GM19395 (cell line): Measurements from ENCODE around the gene CFAP46.
"Not testable (repeated sequence)": the region's sequence is repeated elsewhere in the genome, so short reads cannot be mapped to it uniquely, and the experiment has no call there.

Source experiments
- ATAC-seq: cut with Tn5 transposase; IDR thresholded peaks from one replicate; pipeline ENCODE4 v1.9.1; 2021; ENCODE audit warnings: mild to moderate bottlenecking, moderate library complexity; ENCODE audit not compliant: unreplicated experiment

CFAP46 gene

DNA sequence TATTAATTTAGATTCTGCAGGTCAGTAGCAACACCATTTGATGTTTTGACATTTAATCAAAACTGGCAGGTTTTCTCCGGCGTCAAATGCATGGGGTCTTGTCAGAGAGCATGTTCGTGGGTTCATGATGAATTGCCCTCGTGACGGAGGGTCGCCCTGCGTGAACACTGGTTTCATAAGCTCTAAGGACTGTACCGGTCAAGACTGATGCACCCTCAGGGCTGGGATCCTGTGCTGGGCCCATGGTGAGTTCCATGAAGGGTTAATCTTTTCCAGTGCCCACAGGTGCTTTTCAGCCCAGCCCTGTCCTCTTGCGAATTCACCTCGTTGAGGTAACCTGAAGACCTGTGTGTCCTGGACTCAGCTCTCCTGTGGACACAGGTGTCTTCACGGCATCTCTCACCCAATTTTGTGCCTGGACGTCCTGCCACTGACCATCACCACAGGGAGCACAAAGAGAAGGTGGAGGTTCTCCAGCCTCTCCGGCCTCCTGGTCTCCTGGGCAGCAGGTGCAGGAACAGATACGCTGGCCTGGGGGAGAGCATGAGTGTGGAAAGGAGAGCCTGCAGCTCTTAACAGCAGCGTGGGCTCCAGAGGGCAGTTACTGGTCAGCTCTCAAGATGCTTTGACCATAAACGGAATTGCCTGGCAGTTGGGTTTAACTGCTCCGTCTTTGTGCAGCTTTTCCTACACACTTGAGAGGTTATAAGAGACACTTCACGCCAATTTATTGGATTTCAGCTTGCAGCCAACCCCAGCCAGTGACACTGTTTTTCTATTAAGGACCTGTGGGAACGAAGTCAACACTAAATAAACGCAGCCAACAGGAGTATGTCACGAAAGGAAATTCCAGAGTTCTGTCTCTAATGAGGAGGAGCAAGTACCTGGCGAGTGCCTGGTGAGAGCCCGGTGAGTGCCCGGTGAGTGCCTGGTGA is 37.4 kb upstream of the CFAP46 start:
- ATAC-seq, result no peak

DNA sequence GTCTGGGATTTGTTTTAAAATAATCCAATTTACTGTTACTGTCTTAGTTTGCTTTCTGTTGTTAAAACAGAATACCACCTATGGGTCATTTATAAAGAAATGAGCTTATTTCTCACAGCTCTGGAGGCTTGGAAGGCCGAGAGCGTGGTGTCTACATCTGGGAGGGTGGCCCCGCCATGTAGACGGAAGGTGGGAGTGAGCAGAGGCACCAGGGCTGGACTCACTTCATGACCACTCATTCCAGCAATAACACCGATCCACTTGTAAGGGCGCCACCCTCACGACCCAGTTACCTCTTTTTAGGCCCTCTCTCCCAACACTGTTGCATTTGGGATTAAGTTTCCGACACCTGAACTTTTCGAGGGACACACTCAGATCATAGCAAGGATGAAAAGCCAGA is 36.2 kb upstream of the CFAP46 start:
- ATAC-seq, result no peak

DNA sequence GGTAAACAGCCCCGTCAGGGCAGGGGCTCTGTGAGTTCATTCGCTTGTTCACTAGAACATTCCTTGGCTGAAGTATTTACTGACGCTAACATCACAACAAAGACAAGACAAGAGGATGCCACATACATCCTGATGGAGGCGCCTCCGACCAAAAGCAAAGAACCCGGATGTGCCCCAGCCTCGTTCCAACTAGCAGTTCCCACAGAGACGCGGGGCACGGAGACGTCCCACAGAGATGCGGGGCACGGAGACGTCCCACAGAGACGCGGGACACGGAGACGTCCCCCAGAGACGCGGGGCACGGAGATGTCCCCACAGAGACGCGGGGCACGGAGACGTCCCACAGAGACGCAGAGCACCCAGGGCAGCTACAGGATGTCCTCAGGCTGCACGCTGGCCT is 35.4 kb upstream of the CFAP46 start:
- no peak for ATAC-seq

DNA sequence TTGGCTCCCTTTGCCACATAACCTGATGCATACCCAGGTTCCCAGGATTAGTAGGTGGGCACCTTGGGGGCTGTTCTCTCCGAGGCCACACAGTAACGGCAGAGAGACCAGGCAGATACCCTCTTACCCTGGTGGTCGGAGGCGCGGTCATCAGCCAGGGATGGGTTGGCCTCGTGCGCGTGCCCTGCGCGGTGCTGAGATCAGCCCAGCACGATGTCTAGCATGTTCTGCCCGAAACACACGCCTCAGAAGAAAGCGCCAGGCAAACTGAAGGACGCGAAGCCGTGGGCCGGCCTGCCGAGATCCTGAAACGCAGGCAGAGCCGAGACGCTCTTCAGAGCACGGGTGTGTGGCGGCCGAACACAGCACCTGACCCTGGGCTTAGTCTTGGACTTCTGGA is 34.7 kb upstream of the CFAP46 start:
- no peak for ATAC-seq

DNA sequence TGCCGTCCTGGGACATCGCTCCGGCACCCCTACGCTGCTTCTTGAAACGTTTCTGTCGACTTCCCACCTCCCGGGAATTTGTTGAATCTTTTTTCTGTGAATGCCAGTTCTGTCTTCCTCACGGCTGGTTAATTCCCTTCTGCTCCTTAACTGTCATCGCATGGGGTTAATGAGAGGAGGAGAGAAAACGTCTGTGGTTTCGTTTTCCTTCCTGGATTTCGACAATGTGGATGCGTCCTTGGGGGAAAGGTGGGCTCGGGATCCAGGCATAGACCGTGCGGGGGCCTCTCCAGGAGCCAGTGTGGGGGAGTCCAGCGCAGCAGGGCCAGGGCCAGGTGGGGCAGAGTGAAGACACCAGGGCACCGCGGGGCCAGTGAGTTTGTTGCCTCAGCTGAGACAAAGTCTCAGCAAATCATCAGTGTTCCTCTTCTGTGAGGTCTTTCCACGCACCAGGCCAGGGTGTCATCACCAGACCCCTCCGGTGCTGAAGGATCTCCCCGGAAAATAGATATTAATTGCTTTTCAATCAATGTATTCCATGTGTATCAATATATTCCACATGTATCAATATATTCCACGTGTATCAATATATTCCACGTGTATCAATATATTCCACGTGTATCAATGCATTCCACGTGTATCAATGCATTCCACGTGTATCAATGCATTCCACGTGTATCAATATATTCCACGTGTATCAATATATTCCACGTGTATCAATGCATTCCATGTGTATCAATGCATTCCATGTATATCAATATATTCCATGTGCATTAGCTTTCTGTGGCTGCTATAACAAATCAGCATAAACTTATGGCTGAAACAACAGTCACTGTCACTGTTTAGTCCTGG is 33.7 kb upstream of the CFAP46 start:
- no peak for ATAC-seq

DNA sequence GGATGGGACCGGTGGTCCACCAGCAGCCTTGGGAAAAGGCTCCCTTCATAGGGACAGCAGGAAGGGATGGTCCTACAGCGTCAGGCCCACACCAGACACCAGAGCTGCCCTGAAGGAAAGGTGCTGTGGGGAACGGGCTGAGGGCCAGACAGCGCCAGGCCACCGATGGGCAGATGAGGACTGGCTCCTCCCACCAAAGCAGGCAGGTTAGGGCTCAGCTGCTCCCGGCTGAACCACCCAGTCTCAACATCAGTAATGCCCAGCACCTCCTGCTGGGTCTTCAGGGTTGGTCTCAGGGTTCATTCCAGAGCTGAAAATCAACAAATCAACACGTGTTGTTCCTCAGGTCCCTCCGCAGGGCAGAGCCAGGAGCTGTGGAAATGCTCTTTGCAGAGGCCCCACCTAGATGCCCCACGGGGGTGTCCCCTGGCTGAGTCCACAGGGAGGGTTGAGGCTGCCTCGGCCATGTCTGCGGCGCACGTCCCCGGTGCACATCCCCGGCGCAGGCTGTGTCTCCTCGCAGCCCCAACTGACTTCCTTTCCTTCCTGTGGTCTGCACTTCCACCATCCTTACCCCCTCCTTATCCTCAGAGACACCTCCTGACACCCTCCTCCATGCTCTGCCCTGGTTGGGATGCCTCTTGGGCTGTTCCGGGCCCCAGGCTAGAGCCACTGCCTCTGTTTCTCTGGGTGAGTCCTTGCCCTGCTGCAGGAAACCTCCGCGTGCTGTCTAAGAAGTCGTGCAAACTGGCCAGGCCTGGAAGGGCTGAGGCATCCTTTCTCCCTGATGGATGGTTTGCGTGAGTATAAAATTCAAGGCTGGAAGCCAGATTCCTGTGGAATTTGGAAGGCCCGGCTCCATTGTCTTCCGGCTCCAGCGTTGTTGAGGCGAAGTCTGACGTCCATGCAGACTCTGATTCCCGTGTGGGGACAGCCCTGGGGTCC is 32.8 kb upstream of the CFAP46 start:
- ATAC-seq, result no peak

DNA sequence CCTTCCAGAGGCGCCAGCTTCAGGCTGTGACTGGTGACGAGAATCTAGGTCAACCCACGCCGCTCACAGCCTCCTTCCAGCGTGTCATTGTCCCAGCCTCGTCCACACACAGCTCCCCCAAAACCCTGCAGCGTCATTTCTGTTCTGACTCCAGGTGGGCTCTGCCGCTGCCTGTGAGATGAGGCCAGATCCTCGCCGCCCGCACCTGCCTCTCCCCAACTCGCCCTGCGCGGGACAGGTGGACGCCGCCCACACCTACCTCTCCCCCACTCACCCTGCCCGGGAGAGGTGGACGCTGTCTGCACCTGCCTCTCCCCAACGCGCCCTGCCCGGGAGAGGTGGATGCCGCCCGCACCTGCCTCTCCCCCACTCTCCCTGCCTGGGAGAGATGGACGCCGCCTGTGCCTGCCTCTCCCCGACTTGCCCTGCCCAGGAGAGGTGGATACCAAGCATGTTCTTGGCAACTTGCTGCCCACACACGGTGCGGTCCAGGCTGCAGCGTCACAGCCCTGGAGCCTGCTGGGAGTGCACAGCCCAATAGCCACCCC is 32.0 kb upstream of the CFAP46 start:
- ATAC-seq, result no peak

DNA sequence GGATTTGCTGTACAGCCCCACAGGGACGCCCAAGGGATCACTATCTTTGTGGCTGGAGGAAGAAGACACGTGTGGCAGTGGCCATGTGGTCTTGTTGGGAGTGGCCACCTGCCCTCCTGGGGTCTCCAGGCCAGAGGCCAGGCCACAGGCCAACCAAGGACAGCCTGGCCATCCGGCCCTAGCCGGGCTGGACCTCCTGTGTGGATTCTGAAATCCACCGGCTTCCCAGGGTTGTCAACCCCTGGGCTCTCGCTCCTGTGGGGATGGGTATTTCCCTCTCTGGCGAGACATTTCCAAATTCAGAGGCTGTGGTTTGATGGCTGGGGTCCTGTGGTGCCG is 31.5 kb upstream of the CFAP46 start:
- no peak for ATAC-seq

DNA sequence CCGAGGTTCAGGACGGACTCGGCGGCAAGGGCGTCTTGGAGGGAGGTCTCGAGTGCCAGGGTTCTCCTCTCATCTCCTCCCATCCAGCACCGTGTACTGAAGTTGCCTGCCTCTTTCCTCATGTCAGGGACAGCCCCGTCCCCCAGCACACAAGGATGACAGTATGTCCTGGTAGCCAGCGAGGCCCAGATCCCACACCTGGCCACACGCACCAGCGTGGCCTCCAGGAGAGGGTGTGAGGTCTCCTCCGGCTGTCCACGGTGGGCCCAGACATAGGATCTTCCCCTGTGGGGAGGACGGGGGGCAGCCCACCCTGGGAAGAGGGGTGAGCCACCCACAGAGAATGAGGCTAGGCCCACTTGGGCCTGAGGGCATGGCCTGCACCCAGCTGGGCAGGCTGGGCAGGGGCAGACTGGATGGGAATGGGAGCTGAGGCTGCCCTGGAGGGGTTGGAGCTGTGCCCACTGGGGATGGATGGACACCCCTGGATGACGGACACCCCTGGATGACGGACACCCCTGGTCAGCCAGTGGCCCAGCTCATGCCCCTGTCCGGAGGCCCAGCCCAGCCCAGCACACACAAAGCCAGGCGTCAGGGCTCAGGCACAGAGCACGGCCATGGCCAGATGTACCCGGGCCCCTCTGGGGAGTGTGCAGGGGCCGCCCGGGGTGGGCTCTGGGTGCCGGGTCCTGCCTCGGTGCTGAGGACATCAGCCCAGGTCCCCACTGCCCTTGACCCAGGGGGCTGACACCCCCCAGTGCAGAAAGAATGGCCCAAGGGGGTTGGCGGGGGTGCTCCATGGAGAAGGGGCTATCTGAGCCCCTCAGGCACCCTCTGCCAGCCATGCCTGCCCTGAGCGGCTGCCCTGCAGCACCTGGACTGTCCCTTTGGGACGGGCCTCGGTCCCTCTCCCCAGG is 30.9 kb upstream of the CFAP46 start:
- ATAC-seq, result no peak

DNA sequence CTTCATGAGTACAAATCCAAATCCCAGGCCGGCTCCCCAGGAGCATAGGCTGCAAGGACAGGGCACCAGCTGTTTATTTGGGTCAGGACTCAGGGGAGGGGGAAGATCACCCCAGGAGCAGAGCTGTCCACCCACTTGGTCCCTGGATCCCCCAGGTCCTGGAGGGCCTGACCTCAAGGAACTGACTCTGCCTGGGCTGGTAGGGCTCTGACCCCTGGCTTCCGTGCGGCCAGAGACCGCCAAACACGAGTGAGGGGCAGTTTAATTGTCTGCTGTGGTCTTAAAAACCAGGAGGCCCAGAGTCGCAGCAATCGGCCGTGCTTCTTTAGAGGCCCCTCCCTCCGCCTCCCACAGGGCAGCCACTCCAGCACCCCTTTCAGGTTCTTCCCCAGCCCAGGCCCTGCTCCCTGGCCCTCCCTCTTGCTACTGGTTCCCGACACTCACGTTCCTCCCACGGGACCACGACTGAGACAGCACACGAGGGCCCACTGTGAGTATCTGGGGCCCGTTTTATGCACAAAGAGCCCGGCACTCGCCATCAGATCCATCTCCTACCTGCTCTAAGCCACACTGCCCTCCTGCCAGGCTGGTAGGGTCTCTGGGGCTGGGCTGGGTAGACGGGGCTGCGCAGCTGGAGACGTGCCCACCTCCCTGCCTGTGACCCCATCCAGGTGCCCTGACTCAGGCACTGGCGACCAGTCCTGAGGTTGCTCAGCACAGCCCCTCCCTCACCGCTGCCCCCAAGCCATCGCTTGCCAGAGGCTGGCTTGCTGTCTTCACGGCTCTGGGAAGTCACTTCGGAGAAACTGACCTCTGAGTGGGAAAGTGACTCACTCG is 30.0 kb upstream of the CFAP46 start:
- ATAC-seq, result no peak

DNA sequence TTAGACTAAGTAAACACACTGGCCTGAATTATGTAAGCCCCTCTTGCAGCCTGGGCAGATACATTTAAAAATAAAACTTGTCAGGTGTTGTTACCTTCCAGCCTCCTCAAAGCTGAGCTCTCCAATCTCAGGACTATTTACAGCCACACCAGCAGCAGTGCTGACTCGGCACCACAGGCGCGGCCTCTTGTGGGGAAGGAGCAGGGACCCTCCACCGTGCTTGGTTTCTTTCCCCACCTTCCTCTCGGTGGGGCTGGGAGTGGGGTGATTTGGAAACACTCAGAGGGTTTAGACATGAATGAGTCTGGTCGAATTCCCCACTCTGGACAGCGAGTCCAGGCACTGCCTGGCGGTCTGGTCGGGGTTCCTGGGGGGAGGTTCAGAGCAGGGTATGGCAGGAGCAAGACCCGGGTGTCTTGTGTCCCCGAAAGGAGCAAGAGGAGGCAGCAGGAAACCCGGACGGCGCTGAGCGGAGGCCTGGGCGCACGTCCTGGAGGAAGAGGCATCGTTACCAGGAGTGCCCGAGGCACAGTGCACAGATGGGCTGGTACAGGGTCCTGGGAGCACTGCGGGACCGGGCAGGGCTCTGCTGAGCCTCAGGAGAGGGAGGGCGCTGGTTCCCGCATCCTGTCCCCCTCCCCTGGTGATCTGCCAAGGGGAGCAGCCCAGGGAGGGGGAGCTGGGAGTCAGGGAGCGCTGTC is 29.2 kb upstream of the CFAP46 start:
- ATAC-seq, result no peak

DNA sequence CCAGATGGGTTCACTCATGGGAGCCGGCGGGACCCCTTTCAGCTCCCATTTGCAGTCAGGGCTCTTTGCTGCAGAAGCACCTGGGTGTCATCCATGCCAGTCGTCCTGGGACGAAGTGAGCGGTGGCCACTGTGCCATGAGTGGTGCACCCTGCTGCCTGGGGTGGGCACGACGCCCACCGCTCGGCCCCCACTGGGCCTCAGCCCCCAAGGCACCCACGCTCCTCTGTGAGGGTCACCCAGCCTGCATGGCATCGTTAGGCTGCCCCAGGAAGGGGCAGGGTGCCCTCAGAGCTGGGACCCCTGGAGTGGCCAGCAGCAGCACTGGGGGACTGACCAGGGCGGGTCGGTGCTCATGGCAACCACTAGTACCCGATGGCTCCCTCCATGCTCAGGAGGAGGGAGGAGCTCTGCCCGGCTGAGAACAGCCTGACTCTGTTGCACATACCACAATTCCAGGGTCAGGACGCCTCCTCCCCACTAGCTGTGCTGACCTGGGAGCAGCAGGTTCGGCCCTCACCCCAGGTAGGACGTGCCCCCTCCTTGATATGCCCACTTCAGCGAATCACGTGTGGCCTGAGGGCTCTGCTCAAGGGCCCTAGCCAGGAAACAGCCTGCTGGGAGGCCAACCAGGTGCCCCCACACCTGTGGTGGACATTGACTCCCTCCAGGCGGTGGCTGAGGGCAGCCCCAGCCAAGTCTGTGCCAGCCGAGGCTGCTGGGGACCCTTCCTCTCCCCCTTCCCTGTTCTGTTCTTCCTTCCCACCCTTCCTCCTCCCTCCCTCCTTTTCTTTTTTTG is 28.5 kb upstream of the CFAP46 start:
- ATAC-seq, result no peak

DNA sequence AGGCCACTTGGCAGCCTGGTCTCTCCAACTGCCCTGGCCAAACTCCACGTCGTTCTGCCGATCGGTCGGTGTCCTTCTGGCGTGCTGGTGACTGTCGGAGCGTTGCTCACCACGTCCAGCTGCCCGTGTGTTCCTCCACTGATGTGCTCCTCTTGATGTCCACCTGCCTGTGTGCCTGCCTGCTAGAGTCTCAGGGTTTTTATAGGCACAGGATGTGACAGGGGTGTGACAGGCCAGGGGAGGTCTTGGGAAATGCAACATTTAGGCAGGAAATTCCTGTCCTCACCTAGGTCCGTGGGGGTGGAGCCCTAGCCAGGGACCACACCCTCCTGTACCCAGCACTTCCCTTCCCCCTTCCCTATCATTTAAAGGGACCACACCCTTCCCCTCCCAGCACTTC is 25.2 kb upstream of the CFAP46 start:
- no peak for ATAC-seq

DNA sequence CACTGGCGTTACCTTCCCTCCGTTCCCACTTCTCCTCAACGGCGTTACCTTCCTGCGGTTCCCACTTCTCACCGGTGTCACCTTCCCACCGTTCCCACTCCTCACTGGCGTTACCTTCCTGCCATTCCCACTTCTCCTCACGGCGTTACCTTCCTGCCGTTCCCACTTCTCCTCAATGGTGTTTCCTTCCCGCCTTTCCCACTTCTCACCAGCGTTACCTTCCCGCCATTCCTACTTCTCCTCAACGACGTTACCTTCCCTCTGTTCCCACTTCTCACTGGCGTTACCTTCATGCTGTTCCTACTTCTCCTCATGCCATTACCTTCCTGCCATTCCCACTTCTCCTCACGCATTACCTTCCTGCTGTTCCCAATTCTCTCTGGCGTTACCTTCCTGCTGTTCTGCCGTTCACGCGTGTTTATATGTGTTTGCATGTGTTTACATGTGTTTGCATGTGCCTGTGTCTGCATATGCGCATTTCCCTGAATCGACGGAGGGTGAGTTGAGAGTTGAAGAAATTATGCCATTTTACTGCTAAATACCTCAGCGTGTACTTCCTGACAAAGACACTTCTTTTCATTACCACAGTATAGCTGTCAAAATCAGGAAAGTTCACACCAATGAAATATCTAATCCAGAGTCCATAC is 23.2 kb upstream of the CFAP46 start:
- no peak for ATAC-seq

DNA sequence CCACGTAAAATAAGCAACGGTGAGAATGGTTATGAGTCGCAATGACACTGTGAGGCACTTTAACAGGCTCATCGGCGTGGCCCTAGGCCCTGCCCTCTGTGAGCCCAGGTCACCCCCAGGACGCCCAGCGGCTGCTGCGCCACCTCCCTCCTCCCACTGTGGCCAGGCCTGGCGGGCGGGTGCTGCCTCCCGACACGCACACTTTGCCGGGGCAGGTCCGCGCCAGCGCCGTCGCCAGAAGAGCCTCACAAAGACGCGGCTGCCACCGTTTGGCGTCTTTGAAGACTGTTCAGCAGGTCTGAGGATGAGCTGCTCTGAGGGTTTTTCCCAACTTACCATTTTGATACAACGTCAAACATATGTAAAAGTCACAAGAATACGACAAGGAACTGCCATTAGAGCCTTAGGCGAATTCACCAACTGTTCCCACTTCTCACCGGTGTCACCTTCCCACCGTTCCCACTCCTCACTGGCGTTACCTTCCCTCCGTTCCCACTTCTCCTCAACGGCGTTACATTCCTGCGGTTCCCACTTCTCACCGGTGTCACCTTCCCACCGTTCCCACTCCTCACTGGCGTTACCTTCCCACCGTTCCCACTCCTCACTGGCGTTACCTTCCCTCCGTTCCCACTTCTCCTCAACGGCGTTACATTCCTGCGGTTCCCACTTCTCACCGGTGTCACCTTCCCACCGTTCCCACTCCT is 22.5 kb upstream of the CFAP46 start:
- not testable (repeated sequence) for ATAC-seq

DNA sequence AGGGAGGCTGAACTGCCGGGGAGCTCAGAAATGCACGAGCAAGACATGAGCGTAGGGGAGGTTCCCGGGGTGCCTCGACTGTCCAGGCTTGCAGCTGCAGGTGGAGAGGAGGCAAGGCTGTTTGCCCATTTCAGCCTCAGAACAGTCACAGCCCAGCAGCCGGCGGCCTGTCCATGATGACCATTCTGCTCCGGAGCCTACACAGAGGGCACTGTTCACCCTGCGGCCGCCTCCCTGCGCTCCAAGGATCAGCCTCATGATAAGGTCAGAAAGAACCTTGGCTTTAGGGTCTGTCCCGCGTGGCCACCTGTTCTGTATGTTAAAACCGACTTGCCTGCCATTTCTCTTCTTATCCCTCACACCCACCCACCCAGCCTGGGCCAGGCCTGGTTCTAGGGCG is 21.9 kb upstream of the CFAP46 start:
- ATAC-seq, result no peak
